NCI-H146 treated with DMSO at 0.1 percent for 48 hours (cell line): ENCODE results near the gene SYDE1.

ENCODE experiments used
- DNase-seq: peaks from one replicate; lab custom pipeline; 2025; ENCODE audit not compliant: unreplicated experiment; lab: John Stamatoyannopoulos, UW

The SYDE1 gene

DNA sequence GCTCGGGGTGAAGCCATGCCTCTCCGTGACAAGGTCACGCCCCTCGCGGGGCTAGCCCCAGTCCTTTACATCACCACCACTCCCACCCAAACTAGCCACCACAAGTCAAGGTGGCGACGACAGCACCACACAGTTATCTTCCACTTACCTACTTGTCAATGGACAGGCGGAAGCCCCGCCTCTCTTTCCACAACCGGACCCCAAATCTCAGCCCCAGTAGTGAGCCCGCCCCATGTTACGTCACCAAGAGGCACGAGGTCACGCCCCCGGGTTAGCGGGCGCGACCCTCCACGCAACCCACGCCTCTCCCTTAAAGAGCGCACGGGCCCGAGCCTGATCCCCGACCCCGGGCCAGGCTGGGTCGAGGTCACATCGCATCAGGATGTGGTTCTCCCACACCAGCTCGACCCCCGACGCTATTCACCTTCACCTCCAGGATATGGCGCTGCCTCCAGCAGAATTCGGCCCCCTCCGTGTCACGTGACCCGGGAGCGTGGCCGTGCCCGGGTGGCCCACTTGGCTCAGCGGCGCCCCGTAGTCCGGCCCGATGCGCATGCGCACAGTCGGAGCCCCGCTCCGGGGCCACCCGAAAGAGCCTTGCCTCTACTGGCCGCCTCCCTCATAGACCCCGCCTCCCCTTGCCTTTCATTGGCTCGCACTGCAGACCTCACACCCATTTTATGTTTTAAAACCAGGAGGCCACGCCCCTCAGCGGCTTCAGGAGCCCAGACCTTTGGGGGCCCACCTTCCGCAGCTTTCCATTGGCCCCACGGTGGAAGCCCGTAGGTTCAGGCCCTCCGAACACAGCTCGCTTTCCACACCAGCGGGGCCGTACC lies 18.2 kb downstream of the SYDE1 start:
- peak; percentile 98 for DNase-seq

DNA sequence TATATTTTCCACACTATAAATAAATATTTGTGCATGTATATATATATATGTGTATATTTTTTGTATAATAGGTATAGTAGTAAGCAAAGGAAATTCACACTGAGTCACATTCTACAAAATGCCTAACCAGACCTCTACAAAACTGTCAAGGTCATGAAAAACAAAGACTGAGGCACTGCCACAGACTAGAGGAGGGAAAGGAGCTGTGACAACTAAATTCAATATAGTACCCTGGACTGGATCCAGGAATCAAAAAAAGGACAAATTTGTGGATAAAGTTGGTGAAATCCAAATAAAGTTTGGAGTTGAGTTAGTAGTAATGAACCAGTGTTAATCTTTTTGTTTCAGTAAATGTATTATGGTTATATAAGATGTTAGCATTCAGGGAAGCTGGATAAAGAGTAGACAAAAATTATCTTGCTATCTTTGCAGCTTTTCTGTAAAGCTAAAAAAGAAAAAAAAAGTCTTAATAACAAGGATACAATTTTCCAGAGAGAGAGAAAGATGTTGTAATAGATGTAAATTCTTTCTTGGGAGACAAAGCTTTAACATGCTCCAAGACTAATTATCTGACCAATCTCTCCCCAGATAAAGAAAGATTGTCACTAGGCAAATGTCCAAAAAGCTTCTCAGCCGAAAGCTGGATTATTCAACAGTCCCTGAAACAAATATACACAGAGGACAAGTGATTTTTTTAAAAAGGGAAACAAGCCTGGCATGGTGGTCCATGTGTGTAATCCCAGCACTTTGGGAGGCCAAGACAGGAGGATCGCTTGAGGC lies 19.1 kb downstream of the SYDE1 start:
- no peak for DNase-seq

DNA sequence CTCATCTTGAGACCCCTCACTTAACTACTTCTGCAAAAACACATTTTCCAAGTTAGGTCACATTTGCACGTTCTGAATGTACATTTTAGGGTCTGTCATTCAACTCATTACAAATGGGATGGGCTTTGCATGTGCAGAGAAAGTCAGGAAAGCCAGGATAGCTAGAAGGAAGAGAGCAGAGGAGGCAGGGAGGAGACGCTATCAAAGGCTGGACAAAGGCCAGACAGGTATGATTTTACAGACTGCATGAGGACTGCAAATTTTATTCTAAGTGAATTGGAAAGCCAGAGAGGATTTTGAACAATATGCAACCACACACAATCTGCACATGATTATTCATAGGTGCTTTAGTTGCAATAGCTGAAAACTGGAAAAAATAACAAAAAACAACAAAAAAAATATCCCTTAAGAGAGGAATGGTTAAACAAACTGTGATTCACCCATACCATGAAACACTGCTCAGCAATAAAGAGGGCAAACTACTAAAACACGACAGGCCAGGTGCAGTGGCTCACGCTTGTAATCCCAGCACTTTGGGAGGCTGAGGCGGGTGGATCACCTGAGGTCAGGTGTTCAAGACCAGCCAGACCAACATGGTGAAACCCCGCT lies 21.1 kb downstream of the SYDE1 start:
- DNase-seq, result no peak

DNA sequence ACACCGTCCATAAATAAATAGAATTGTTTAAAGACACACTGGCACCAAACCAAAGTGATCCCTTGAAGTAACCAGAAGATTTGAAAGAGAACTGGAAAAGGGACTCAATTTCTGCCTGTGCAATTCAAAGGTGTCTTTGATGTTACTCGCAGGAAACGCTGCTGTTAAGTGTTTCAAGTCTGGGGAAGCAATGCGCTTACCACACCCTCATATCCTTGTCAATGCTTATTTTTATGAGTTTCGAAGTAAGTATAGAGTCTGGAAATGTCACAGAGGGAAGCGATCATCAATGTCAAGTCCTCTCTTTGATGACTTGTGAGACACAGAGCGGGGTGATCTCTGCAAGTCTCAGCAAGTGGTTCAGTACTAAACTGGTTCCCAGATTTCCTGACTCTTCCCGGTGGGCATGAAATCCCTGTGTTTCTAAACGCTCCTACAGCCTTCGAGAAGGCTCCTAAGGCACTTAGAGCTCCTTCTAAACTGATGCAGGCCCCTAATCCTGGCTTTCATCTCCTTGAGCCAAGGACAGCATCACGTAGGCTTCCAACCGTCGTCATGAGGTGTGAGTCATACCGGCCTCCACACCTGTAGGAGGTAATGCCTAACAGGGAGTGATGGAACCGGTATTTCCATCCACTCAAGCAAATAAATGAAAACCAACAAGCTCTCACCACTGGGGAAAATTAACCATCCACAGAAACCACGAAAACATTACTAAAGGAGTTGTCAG lies 22.8 kb downstream of the SYDE1 start:
- no peak for DNase-seq

DNA sequence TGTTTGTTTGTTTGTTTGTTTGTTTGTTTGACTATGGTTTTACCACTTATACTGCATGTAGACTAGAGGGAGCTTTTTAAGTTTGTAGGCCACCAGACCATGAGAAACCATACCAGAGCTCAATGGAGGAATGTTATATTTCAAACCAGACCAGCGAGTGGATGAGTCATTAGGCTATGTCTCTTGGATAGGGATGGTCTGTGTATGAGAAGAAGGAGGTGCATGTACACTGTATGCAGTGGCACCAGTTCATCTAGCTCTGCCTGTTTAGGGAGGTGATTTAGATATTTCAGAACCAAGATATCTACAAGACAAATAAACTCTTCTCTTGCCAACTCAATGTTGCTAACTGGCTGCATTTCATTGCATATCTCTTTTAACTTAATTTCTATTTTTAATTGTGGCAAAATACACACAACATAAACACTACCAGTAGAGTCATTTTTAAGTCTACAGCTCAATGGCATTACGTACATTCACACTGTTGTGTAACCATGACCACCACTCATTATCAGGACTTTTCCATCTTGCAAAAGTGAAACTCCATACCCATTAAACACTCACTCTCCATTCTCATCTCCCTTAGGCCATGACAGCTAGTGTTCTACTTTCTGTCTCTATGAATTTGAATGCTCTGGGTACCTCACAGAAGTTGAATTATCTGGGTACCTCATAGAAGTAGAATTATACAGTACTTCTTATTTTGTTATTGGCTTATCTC lies 29.2 kb downstream of the SYDE1 start:
- DNase-seq, result no peak

DNA sequence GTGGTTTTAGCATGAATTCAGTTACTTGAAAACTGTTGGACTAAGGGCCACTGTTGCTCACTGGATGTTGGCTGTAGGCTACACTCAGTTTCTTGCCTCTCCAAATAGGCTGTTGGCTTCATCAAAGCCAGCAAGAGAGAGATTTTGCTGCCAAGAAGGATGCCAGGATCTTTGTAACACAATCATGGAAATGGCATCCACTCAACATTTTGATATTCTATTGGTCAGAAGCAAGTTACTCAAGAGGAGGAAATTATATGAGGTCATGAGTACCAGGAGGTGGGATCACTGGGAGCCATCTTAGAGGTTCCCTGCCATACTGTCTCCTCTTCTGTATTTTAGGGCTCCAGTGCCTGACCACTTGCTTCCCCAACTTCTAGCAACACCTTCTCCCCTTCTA lies 30.6 kb downstream of the SYDE1 start:
- DNase-seq, result no peak

DNA sequence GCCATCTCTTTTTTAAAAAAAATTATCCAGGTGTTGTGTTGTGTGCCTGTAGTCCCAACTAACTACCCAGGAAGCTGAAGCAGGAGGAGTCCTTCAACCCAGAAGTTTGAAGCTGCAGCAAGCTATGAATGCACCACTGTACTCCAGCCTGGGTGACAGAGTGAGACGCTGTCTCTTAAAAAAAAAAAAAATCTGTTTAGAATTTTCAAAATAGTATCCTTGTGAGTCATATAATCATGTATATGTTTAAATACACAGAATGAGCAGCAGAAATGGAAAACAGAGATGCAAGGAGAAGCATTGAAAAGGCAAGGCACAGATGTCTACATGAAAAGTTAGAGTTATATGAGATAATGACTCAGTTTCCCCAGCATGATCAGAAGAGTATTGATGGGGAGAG lies 31.2 kb downstream of the SYDE1 start:
- no peak for DNase-seq

DNA sequence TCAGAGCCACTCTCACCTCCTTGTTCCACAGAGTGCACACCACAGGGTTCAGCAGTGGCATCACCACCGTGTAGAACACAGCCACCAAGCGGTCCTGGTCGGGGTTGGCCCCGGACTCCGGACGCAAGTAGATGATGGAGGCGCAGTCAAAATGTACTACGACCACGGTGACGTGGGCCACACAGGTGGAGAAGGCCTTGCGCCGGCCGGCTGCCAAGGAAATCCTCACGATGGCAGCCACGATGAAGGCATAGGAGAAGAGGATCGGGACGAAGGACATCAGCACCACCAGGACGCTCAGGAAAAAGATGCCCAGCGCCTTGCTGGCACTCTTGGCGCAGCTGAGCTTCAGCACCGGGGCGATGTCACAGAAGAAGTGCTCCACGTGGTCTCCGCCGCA lies 33.9 kb downstream of the SYDE1 start:
- no peak for DNase-seq

DNA sequence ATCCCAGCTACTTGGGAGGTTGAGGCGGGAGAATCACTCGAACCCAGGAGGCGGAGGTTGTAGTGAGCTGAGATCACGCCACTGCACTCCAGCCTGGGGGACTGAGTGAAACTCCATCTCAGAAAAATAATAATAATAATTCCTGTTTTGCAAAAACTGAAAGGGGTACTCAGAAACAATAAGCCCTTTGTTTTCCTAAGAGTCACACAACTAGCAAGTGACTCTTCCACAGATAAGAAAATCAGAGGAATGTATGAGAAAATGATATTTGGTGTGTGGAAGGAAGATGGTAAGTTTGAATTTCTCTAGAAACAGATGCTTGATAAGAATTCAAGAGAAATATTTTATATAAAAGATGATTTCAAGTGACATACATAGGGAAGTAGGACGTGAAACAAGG lies 35.1 kb downstream of the SYDE1 start:
- no peak for DNase-seq

DNA sequence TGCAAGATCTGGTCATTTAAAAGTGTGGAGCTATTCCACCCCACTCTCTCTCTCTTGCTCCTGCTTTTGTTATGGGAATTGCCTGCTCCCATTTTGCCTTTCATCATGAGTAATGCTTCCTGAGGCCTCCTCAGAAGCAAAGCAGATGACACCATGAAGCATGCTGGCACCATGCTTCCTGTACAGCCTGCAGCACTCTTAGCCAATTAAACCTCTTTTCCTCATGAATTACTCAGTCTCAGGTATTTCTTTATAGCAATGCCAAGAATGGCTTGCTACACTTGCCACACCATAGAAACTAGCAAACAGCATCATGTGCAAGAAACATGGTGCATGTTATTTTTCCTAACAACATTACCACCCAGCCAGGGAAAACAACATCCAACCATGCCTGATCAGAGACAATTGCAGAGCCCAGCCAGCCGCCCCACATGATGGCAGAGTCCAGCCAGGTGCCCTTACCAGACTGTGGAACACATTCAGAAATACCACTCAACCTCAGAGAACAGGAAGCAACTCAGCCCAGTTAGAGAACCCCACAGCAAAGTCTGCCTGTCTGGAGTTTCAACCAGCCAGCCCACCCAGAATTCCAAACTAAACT lies 36.9 kb downstream of the SYDE1 start:
- DNase-seq, result no peak

DNA sequence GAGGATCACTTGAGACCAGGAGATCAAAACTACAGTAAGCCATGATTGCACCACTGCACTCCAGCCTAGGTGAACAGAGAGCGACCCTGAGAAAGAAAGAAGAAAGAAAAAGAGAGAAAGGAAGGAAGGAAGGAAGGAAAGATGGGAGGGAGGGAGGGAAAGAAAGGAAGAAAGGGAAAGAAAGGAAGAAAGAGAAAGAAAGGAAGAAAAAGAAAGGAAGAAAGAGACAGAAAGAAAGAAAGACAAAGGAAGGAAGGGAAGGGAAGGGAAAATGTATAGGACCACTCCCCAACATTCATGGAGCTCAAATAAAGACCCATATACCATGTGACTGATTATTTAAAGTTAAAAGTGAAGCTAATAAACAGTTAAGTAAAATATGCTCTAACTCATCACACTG lies 39.9 kb downstream of the SYDE1 start:
- no peak for DNase-seq

DNA sequence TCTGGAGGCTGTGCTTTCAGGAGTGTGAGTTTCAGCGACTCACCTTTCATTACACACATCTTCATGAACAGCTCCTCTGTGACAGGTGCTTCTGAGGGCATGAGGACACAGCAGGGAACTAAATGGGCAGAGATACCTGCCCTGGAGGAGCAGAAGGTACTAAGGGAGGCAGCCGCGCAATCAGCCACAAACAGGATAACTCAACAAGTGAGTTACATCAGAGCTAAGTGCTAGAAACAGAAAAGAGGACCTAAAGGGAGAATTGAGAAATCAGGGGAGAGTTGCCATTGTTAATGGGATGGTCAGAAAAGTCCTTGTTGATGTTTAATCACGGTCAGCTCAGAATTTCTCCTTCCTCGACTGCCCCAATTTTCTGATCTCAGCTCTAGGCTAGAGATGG lies 42.5 kb downstream of the SYDE1 start:
- no peak for DNase-seq

DNA sequence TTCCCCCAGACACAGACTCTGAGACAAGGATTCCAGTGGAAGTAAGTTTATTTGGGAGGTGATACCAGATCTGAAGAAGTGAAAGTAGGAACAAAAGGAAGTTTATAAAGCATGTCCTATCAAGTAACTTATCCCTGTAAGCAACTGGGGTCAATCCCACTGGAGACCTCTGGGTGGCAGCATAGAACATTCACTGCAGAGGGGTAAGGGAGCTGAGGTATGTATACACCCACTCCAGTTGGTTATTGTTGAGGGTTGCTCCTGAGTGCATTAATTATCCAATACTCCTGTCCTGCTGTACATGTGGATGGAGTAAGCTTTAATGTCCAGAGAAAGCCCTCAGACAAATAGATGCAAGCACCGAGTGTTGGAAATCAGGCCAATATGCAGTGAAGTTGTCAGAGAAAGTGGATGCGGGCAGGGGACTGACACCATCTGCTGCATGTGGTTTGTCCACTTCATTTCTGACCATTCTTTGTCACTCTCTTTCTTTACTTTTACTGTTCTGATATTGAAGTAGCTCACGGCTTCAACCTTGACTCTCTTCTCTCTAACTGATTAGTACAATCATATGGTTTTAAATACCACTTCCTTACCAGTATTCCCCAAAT lies 46.9 kb downstream of the SYDE1 start:
- DNase-seq, result peak; percentile 13

DNA sequence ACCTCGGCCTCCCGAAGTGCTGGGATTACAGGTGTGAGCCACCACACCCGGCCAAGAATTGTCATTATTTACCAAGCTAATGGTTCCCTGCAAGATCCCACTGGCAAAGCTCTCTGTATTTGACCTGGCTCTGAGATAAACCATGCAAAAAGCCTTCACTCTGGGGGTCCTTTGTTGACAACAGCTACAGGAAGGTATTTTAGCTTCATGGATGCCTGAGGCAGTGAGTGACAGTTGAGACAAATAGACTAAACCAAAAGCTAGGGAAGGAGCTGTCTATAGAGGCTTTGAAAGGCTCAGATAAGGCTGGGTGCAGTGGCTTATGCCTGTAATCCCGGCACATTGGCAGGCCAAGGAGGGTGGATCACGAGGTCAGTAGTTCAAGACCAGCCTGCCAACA lies 48.1 kb downstream of the SYDE1 start:
- DNase-seq, result peak; percentile 4

DNA sequence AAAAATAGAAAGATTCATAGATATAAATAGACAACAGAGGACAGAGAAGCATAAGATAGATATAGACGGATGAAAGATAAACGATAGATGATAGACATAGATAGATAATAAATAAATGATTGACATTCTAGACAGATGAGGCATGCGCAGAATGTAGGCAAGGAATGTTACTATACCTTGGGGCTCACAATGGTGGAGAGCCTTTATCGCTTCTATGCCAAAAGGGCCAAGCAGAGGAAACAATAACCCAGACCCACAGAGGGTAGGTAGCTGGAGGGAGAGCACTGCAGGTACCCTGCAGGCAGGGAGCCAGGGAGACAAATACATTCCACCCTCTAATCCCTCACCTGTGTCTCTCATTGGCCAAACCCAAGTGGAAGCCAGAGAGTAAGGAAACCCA lies 49.2 kb downstream of the SYDE1 start:
- no peak for DNase-seq

DNA sequence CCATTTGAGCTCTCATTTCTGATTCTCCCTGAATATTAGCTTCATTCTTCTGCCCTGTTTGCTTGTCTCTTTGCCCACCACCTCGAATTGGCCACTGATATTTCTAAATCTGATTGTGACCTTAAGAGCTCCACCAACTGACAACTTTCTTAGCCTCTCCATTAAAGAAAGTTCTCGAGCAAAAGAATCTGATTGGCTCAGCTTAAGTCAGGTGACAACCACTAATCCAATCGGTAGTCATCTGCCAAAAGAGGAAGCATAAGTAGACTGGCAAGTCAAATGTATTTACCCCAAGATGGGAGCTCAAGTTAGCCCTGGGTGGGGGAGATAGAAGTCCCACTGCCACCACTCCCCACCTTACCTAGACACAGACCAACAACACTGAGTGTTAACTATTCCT lies 52.0 kb downstream of the SYDE1 start:
- no peak for DNase-seq

DNA sequence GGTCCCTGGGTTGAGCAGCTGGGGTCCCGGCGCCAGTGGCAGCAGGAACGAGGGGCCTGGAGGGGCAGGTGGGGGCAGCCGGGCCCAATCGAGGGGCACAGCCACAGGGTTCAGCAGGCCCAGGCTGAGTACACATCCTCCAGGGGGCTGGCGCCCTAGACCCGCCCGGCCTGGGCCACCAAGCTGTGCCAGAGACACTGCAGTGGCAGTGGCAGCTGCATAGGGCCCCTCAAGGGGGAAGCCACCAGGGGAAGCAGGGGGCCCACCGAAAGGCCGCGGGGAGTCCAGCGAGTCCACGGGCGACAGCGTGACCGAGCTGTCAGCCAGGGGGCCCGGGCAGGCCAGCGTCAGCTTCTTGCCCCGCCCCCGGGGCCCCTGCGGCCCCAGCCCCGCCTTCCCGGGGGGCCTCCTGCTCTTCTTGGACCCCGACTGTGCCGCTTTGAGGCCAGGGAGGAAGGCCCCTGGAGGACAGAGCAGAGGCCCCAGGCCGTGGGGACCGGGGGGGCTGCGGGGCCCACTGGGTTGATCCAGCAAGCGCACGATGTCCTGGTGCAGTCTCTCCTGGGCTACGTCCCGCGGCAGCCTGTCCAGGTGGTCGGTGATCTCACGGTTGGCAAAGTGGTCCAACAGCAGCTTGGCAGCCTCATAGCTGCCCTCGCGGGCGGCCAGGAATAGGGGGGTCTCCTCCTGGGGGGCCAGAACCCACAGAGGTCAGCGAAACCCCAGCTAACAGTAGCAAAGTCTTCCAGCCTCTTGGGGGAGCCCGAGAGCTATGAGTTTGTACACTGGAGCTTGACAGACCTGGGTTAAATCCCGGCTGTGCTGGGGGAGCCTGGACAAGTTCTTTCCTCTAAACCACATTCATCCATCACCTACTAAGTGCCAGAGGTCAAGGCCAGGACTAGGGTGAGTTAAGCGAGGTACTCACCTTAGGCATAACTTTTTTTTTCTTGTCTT lies 54.1 kb downstream of the SYDE1 start:
- peak; percentile 35 for DNase-seq
